COLO668 (cell line): ENCODE results near the gene DNAJC1.
"Not testable (repeated sequence)": the region's sequence is repeated elsewhere in the genome, so short reads cannot be mapped to it uniquely, and the experiment has no call there.

Source experiments
- DNase-seq: peaks from one replicate; lab custom pipeline; 2025; ENCODE audit not compliant: unreplicated experiment; lab: John Stamatoyannopoulos, UW

The DNAJC1 gene

GRCh38 chr10:21831986-21832820 is 171.3 kb downstream of the DNAJC1 start:
- no peak for DNase-seq

GRCh38 chr10:21830037-21830436 is 173.5 kb downstream of the DNAJC1 start:
- no peak for DNase-seq

GRCh38 chr10:21827308-21827707 is 176.2 kb downstream of the DNAJC1 start:
- DNase-seq, result no peak

GRCh38 chr10:21826725-21827124 is 176.8 kb downstream of the DNAJC1 start:
- no peak for DNase-seq

- no peak for DNase-seq
These were observed 178.2 kb downstream of the DNAJC1 start for GRCh38 chr10:21825345-21825744.

- no peak for DNase-seq
These were observed 179.1 kb downstream of the DNAJC1 start for GRCh38 chr10:21824409-21824808.

GRCh38 chr10:21823617-21824016 is 179.9 kb downstream of the DNAJC1 start:
- no peak for DNase-seq

GRCh38 chr10:21822273-21822672 is 181.3 kb downstream of the DNAJC1 start:
- not testable (repeated sequence) for DNase-seq

- no peak for DNase-seq
These were observed 182.6 kb downstream of the DNAJC1 start for GRCh38 chr10:21820952-21821351.

GRCh38 chr10:21818416-21818815 is 185.1 kb downstream of the DNAJC1 start:
- not testable (repeated sequence) for DNase-seq

GRCh38 chr10:21814866-21815265 is 188.7 kb downstream of the DNAJC1 start:
- no peak for DNase-seq

GRCh38 chr10:21813946-21814345 is 189.6 kb downstream of the DNAJC1 start:
- no peak for DNase-seq

- no peak for DNase-seq
These were observed 192.3 kb downstream of the DNAJC1 start for GRCh38 chr10:21811245-21811585.

- DNase-seq, result no peak
These were observed 192.8 kb downstream of the DNAJC1 start for GRCh38 chr10:21810582-21811244.

- DNase-seq, result no peak
These were observed 195.0 kb downstream of the DNAJC1 start for GRCh38 chr10:21808550-21808949.

- DNase-seq, result no peak
These were observed 196.3 kb downstream of the DNAJC1 start for GRCh38 chr10:21807180-21807579.

GRCh38 chr10:21803374-21803773 is 200.2 kb downstream of the DNAJC1 start:
- DNase-seq, result peak; percentile 0

GRCh38 chr10:21801609-21802008 is 201.9 kb downstream of the DNAJC1 start:
- no peak for DNase-seq

- DNase-seq, result no peak
These were observed 205.4 kb downstream of the DNAJC1 start for GRCh38 chr10:21797984-21798765.

GRCh38 chr10:21797533-21797932 is 206.0 kb downstream of the DNAJC1 start:
- DNase-seq, result no peak

GRCh38 chr10:21791276-21791675 is 212.3 kb downstream of the DNAJC1 start:
- no peak for DNase-seq

- no peak for DNase-seq
These were observed 226.6 kb downstream of the DNAJC1 start for GRCh38 chr10:21776883-21777282.
